ENCODE data around the gene CD99. TPM values are rescaled to one million over a fixed set of nuclear protein-coding genes. Genes with fewer than 3 reads are reported as not detected.

CD99 gene
- total RNA-seq, 3 donors from 2014 or later (not counting 1 experiment from before 2014, with no cell fraction given), result 312 to 340 (median 333) TPM

GRCh38 chrX:2691543-2692220, 587 bp downstream of the CD99 start:
- H3K27ac ChIP-seq (ENCODE audit: low read length), result peak overlapping the region; percentile 60
- H3K36me3 ChIP-seq (ENCODE audit: control insufficient read depth, insufficient read depth, low read length), result no peaks in the 10 kb centered on the region
- intact Hi-C loops (cut with micrococcal nuclease), result loop anchor here (2.0 to 10.0 kb wide), 3 partner anchors 1035 to 1227 kb away; partner anchors contain the start of gene AKAP17A
- no peaks in the 10 kb centered on the region for H3K36me3 Mint-ChIP-seq
- H3K27me3 ChIP-seq (ENCODE audit: control insufficient read depth, insufficient read depth, low read length), result no peaks in the 10 kb centered on the region
- peaks cover 51% of the 10 kb centered on the region for H3K4me1 ChIP-seq (ENCODE audit: control insufficient read depth, insufficient read depth, low read length)
- ATAC-seq (no peak), DNase-seq (no peak)
- no peaks in the 10 kb centered on the region for H3K9me3 Mint-ChIP-seq
- TF ChIP-seq CTCF (IDR thresholded peaks at IDR 0.05), result no peak
- H3K27ac Mint-ChIP-seq, result peak overlapping the region; percentile 86 to 88
- H3K4me3 ChIP-seq (ENCODE audit: low read length), result peak overlapping the region; percentile 82
- H3K4me3 Mint-ChIP-seq, result peak overlapping the region; percentile 99
- H3K27me3 Mint-ChIP-seq (ENCODE audit: low read depth in 2 of 2), result no peaks in the 10 kb centered on the region
- no peaks in the 10 kb centered on the region for H3K9me3 ChIP-seq (ENCODE audit: control insufficient read depth, insufficient read depth, low read length)
- peaks cover 44 to 46% of the 10 kb centered on the region in 2 donors for H3K4me1 Mint-ChIP-seq
- under 1% methylated on average over 39 of the region's 42 CpGs for WGBS (ENCODE audit: insufficient coverage)

GRCh38 chrX:2692221-2693112, 1.4 kb downstream of the CD99 start:
- Mint-ChIP-seq H3K27me3 (ENCODE audit: low read depth in 2 of 2) (no peaks in the 10 kb centered on the region), H3K4me1 (peaks cover 51 to 54% of the 10 kb centered on the region in 2 donors), H3K36me3 (no peaks in the 10 kb centered on the region), H3K27ac (peak overlapping the region; percentile 86 to 88), H3K4me3 (peak overlapping the region; percentile 99), H3K9me3 (no peaks in the 10 kb centered on the region)
- no peaks in the 10 kb centered on the region for H3K36me3 ChIP-seq (ENCODE audit: control insufficient read depth, insufficient read depth, low read length)
- TF ChIP-seq CTCF (IDR thresholded peaks at IDR 0.05), result no peak
- peak overlapping the region; percentile 82 for H3K4me3 ChIP-seq (ENCODE audit: low read length)
- intact Hi-C loops (cut with micrococcal nuclease), result loop anchor here (2.0 to 10.0 kb wide), 3 partner anchors 1036 to 1228 kb away; partner anchors contain the start of gene AKAP17A
- 4% methylated on average over 24 of the region's 24 CpGs for WGBS (ENCODE audit: insufficient coverage)
- H3K4me1 ChIP-seq (ENCODE audit: control insufficient read depth, insufficient read depth, low read length), result peaks cover 58% of the 10 kb centered on the region
- peak overlapping the region; percentile 60 for H3K27ac ChIP-seq (ENCODE audit: low read length)
- H3K9me3 ChIP-seq (ENCODE audit: control insufficient read depth, insufficient read depth, low read length), result no peaks in the 10 kb centered on the region
- ATAC-seq, result no peak
- peak in 1 of 2 donors; percentile 39 for DNase-seq
- H3K27me3 ChIP-seq (ENCODE audit: control insufficient read depth, insufficient read depth, low read length), result no peaks in the 10 kb centered on the region

- H3K36me3 Mint-ChIP-seq, result no peaks in the 10 kb centered on the region
- no peaks in the 10 kb centered on the region for H3K27me3 Mint-ChIP-seq (ENCODE audit: low read depth in 2 of 2)
- H3K4me1 ChIP-seq (ENCODE audit: control insufficient read depth, insufficient read depth, low read length), result peaks cover 67% of the 10 kb centered on the region
- H3K27ac ChIP-seq (ENCODE audit: low read length), result peak overlapping the region; percentile 60
- DNase-seq (peak in 1 of 2 donors; percentile 62), ATAC-seq (no peak)
- peak overlapping the region; percentile 99 for H3K4me3 Mint-ChIP-seq
- H3K27ac Mint-ChIP-seq, result peak overlapping the region; percentile 86 to 88
- no peaks in the 10 kb centered on the region for H3K36me3 ChIP-seq (ENCODE audit: control insufficient read depth, insufficient read depth, low read length)
- intact Hi-C loops (cut with micrococcal nuclease), result loop anchor here (2.0 to 10.0 kb wide), 3 partner anchors 1037 to 1229 kb away; partner anchors contain the start of gene AKAP17A
- H3K4me3 ChIP-seq (ENCODE audit: low read length), result peak overlapping the region; percentile 82
- WGBS (ENCODE audit: insufficient coverage), result 20% methylated on average over 13 of the region's 15 CpGs
- H3K9me3 ChIP-seq (ENCODE audit: control insufficient read depth, insufficient read depth, low read length), result no peaks in the 10 kb centered on the region
- no peak for TF ChIP-seq CTCF (IDR thresholded peaks at IDR 0.05)
- no peaks in the 10 kb centered on the region for H3K9me3 Mint-ChIP-seq
- H3K4me1 Mint-ChIP-seq, result peaks cover 60 to 63% of the 10 kb centered on the region in 2 donors
- no peaks in the 10 kb centered on the region for H3K27me3 ChIP-seq (ENCODE audit: control insufficient read depth, insufficient read depth, low read length)
Observed at GRCh38 chrX:2693113-2694002, 2.3 kb downstream of the CD99 start.

Measured in natural killer cell (primary cell).